Stomach (tissue), 9 donors: Measurements from ENCODE around the gene CCDC68. TPM values are rescaled to one million over a fixed set of nuclear protein-coding genes. Genes with fewer than 3 reads are reported as not detected.
A peak's percentile ranks its signal among the peaks of the same experiment; 100 is the strongest.

ENCODE experiments used
- DNase-seq, 2 donors: peaks; one replicate each; pipeline versions ENCODE4 v3.0.0 to v3.0.0-alpha.2; 2013 to 2019
- H3K27ac ChIP-seq, 5 donors: fragments of 200-600 bp in 4 of 5; sonication (generic) in 4 of 5; one replicate each; pipeline ENCODE4 v1.5.1; 2013 to 2019; ENCODE audit warnings: mild to moderate bottlenecking in 1 of 5, moderate library complexity in 1 of 5
- H3K27me3 ChIP-seq, 3 donors: fragments of 200-600 bp; sonication (generic); one replicate each; pipeline ENCODE4 v1.5.1; 2017 to 2019; ENCODE audit warnings: mixed run types in 1 of 3
- H3K36me3 ChIP-seq, 4 donors: fragments of 200-600 bp; sonication (generic); 1 replicate in 3 of 4; 2 replicates in 1 of 4; pipeline ENCODE4 v1.5.1; 2016 to 2019
- H3K4me1 ChIP-seq, 4 donors: fragments of 200-600 bp; sonication (generic); one replicate each; pipeline ENCODE4 v1.5.1; 2016 to 2019
- H3K4me3 ChIP-seq, 4 donors: fragments of 200-600 bp; sonication (generic) in 3 of 4; one replicate each; pipeline ENCODE4 v1.5.1; 2016 to 2019; ENCODE audit warnings: mild to moderate bottlenecking in 1 of 4
- H3K9me3 ChIP-seq, 4 donors: fragments of 200-600 bp; sonication (generic); one replicate each; pipeline ENCODE4 v1.5.1; 2016 to 2019
- CTCF ChIP-seq, 7 experiments: fragments of 450-650 bp in 4 of 7; fragments of 200-600 bp in 3 of 7; sonication (generic) in 3 of 7; IDR thresholded peaks; one replicate each; pipeline ENCODE4 v1.5.1; 2016 to 2019; ENCODE audit warnings: antibody characterized with exemption in 7 of 7, control low read depth in 2 of 7, mild to moderate bottlenecking in 1 of 7
- EP300 ChIP-seq: sonication (generic); formaldehyde crosslinking; IDR thresholded peaks from one replicate; pipeline ENCODE4 v1.6.1; 2017; ENCODE audit warnings: antibody characterized with exemption
- POLR2A ChIP-seq, 4 donors: fragments of 450-650 bp; IDR thresholded peaks; one replicate each; pipeline ENCODE4 v1.6.1; 2016; ENCODE audit warnings: antibody characterized with exemption in 4 of 4, control low read depth in 2 of 4, mild to moderate bottlenecking in 1 of 4, moderate library complexity in 1 of 4
- POLR2AphosphoS5 ChIP-seq, 3 donors: sonication (generic); formaldehyde crosslinking; IDR thresholded peaks; one replicate each; pipeline ENCODE4 v1.6.1; 2016; ENCODE audit warnings: antibody characterized with exemption in 3 of 3
- WGBS, 5 donors: extraction: QIAGEN DNeasy Blood & Tissue Kit in 3 of 5; methylation state at CpG; one replicate each; pipeline versions ENCODE4 v1.1.5 to v1.1.7; 2013 to 2018; 5-methylcytosine and 5-hydroxymethylcytosine counted together
- intact Hi-C: fragments of 100-400 bp; cut with DNase I; formaldehyde crosslinking; loops from one replicate; pipeline ENCODE4 v1.15.1; 2023; ENCODE audit warnings: low total_unique reads
- polyA plus RNA-seq, 3 donors: library from polyadenylated mRNA; stranded (reverse); fragments of 200-250 nt; gene quantifications; one replicate each; pipeline ENCODE4 v1.2.3, GENCODE V29; 2013
- total RNA-seq, 5 donors: library from RNA; depleted of rRNA; stranded (reverse); fragments of >200 nt; gene quantifications; one replicate each; pipeline versions ENCODE4 v1.1.0 to v1.2.3, GENCODE V29; 2014 to 2016
- donor health status: healthy with polysubstance abuse.
- donor health status: Bipolar disorder and iron deficiency.
- donor health status: healthy.

The CCDC68 gene
- total and polyA plus RNA-seq, 8 donors, result 2.8 to 154 (median 22.0) TPM

GRCh38 chr18:54991981-54992380 is 32.7 kb upstream of the CCDC68 start:
- peak in 1 of 2 donors; percentile 9 for DNase-seq
- Histone ChIP-seq H3K36me3 (no peaks in the 10 kb centered on the region), H3K27ac (no peak overlapping the region), H3K9me3 (no peaks in the 10 kb centered on the region), H3K4me1 (no peaks in the 10 kb centered on the region), H3K4me3 (no peak overlapping the region), H3K27me3 (no peaks in the 10 kb centered on the region)
- 71 to 85% (median 79%) methylated on average over 4 of the region's 4 CpGs for WGBS, 5 donors
- TF ChIP-seq POLR2A (IDR thresholded peaks at IDR 0.05), result no peak
- no peak for TF ChIP-seq EP300
- TF ChIP-seq POLR2AphosphoS5 (IDR thresholded peaks at IDR 0.05), result no peak
- no peak for TF ChIP-seq CTCF (IDR thresholded peaks at IDR 0.05)
- intact Hi-C loops, result no loop called here

- H3K27me3 ChIP-seq, result no peaks in the 10 kb centered on the region
- no peaks in the 10 kb centered on the region for H3K9me3 ChIP-seq
- no peaks in the 10 kb centered on the region for H3K36me3 ChIP-seq
- DNase-seq, result no peak
- no peak overlapping the region for H3K4me3 ChIP-seq
- WGBS, 5 donors, result 85 to 92% (median 88%) methylated on average over 4 of the region's 4 CpGs
- no peaks in the 10 kb centered on the region for H3K4me1 ChIP-seq
- no peak for TF ChIP-seq EP300
- TF ChIP-seq CTCF (IDR thresholded peaks at IDR 0.05), result no peak
- TF ChIP-seq POLR2AphosphoS5 (IDR thresholded peaks at IDR 0.05), result no peak
- no peak for TF ChIP-seq POLR2A (IDR thresholded peaks at IDR 0.05)
- H3K27ac ChIP-seq, result no peak overlapping the region
- intact Hi-C loops, result loop anchor here (10.0 kb wide), 2 partner anchors 310 to 540 kb away; no protein-coding TSS in a partner anchor
Observed at GRCh38 chr18:54984908-54985307, 25.6 kb upstream of the CCDC68 start.

GRCh38 chr18:54983791-54984190 is 24.5 kb upstream of the CCDC68 start:
- Histone ChIP-seq H3K4me3 (no peak overlapping the region), H3K27me3 (no peaks in the 10 kb centered on the region), H3K27ac (no peak overlapping the region), H3K9me3 (no peaks in the 10 kb centered on the region), H3K4me1 (no peaks in the 10 kb centered on the region), H3K36me3 (no peaks in the 10 kb centered on the region)
- TF ChIP-seq POLR2AphosphoS5 (IDR thresholded peaks at IDR 0.05) (no peak), CTCF (IDR thresholded peaks at IDR 0.05) (no peak), EP300 (no peak), POLR2A (IDR thresholded peaks at IDR 0.05) (no peak)
- 69 to 83% (median 78%) methylated on average over 3 of the region's 3 CpGs for WGBS, 5 donors
- peak in 1 of 2 donors; percentile 51 for DNase-seq
- intact Hi-C loops, result loop anchor here (10.0 kb wide), 2 partner anchors 309 to 539 kb away; no protein-coding TSS in a partner anchor

GRCh38 chr18:54983041-54983686 is 23.9 kb upstream of the CCDC68 start:
- peak in 1 of 2 donors; percentile 82 for DNase-seq
- no peaks in the 10 kb centered on the region for H3K27me3 ChIP-seq
- peaks cover 0 to 4% (median under 1%) of the 10 kb centered on the region in 4 donors for H3K9me3 ChIP-seq
- H3K36me3 ChIP-seq, result no peaks in the 10 kb centered on the region
- intact Hi-C loops, result loop anchor here (10.0 kb wide), 2 partner anchors 308 to 538 kb away; no protein-coding TSS in a partner anchor
- H3K4me3 ChIP-seq, result no peak overlapping the region
- no peak for TF ChIP-seq EP300
- peak in 5 of 7 experiments; percentile 42 to 76 (median 59) for TF ChIP-seq CTCF (IDR thresholded peaks at IDR 0.05)
- H3K27ac ChIP-seq, result no peak overlapping the region
- H3K4me1 ChIP-seq, result no peaks in the 10 kb centered on the region
- WGBS, 5 donors, result 20 to 28% (median 26%) methylated on average over 9 of the region's 9 CpGs
